GM19023 (cell line): ENCODE measurements around the gene MAP4.
"Not testable (repeated sequence)": the region's sequence is repeated elsewhere in the genome, so short reads cannot be mapped to it uniquely, and the experiment has no call there.

Experiments used
- ATAC-seq: cut with Tn5 transposase; IDR thresholded peaks from one replicate; pipeline ENCODE4 v1.9.1; 2021; ENCODE audit warnings: mild to moderate bottlenecking, moderate library complexity; ENCODE audit not compliant: unreplicated experiment

Gene MAP4

GRCh38 chr3:47897954-47898353, 118.3 kb downstream of the MAP4 start:
- ATAC-seq: no peak

GRCh38 chr3:47896736-47897135, 119.5 kb downstream of the MAP4 start:
- ATAC-seq: no peak

GRCh38 chr3:47895241-47895640, 121.0 kb downstream of the MAP4 start:
- no peak for ATAC-seq

- ATAC-seq: no peak
Observed at GRCh38 chr3:47892286-47893040, 123.8 kb downstream of the MAP4 start.

- ATAC-seq: no peak
Observed at GRCh38 chr3:47891613-47892005, 124.6 kb downstream of the MAP4 start.

- no peak for ATAC-seq
Observed at GRCh38 chr3:47890828-47891612, 125.2 kb downstream of the MAP4 start.

- no peak for ATAC-seq
Observed at GRCh38 chr3:47890126-47890827, 125.9 kb downstream of the MAP4 start.

GRCh38 chr3:47888986-47889757, 127.0 kb downstream of the MAP4 start:
- no peak for ATAC-seq

- ATAC-seq: not testable (repeated sequence)
Observed at GRCh38 chr3:47887991-47888390, 128.2 kb downstream of the MAP4 start.

- ATAC-seq: no peak
Observed at GRCh38 chr3:47885168-47885567, 131.0 kb downstream of the MAP4 start.

- ATAC-seq: no peak
Observed at GRCh38 chr3:47884603-47885002, 131.6 kb downstream of the MAP4 start.

- no peak for ATAC-seq
Observed at GRCh38 chr3:47882338-47882737, 133.9 kb downstream of the MAP4 start.

- no peak for ATAC-seq
Observed at GRCh38 chr3:47877719-47878118, 138.5 kb downstream of the MAP4 start.

- ATAC-seq: no peak
Observed at GRCh38 chr3:47877290-47877689, 138.9 kb downstream of the MAP4 start.

- no peak for ATAC-seq
Observed at GRCh38 chr3:47874913-47875312, 141.3 kb downstream of the MAP4 start.

- no peak for ATAC-seq
Observed at GRCh38 chr3:47874438-47874837, 141.8 kb downstream of the MAP4 start.

- ATAC-seq: no peak
Observed at GRCh38 chr3:47872916-47873315, 143.3 kb downstream of the MAP4 start.

- ATAC-seq: no peak
Observed at GRCh38 chr3:47871389-47871788, 144.8 kb downstream of the MAP4 start.

- ATAC-seq: no peak
Observed at GRCh38 chr3:47870702-47871260, 145.4 kb downstream of the MAP4 start.

- no peak for ATAC-seq
Observed at GRCh38 chr3:47870156-47870555, 146.1 kb downstream of the MAP4 start.

- no peak for ATAC-seq
Observed at GRCh38 chr3:47868306-47868705, 147.9 kb downstream of the MAP4 start.
